Raji (cell line): ENCODE results near the gene PRDX3.

Source experiments
- POLR2A ChIP-seq: IDR thresholded peaks from 2 replicates; pipeline ENCODE4 v1.6.1; 2011; ENCODE audit warnings: low read depth, low read length, control low read depth; ENCODE audit not compliant: insufficient read depth

PRDX3 gene

DNA sequence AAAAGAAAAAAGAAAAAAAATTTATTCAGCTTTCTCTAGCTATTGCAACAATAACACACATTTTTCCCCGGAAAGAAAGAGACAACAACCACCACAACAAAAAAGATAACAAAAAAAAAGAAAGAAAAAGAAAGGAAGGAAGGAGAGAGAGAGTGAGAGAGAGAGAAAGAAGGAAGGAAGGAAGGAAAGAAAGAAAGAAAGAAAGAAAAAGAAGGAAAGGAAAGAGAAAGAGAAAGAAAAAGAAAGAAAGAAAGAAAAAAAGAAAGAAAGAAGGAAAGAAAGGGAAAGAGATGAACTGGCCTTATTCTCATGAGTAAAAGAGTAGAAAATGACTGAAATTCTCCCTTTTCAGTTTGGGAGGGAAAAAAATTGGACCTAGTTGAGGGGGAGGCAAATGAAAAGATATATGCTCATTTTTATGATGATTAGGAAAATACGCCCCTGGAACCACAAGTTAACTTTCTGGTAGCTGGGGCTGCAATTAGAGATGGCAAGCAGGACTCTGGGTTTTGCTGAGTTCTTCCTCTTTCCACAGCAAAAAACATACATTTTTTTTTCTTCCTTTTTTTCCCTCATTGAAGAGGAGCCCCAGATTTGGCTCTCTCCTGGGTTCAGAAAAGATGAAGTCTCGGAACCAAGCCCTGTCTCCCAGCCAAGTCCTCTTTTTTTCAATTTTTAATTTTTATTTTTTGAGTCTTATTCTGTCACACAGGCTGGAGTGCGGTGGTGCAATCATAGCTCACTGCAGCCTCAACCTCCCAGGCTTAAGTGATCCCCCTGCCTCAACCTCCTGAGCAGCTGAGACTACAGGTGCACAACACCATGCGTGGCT, 12.6 kb upstream of the PRDX3 start:
- no peak for TF ChIP-seq POLR2A

DNA sequence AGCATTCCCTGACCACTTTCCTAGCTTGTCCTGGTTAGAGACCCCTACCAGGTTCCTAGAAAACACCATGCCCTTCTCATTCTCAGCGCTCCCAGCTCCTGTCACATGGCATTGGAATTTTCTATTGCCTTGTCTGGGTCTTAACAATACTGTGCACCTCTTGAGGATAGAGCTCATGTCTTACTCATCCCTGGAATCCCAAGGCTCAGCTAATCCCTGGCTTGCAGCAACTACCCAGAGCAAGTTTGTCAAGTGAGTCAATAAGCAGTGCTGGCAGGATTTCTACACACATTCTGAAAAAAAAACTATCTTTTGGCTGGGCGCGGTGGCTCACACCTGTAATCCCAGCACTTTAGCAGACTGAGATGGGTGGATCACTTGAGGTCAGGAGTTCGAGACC, 11.7 kb upstream of the PRDX3 start:
- no peak for TF ChIP-seq POLR2A

DNA sequence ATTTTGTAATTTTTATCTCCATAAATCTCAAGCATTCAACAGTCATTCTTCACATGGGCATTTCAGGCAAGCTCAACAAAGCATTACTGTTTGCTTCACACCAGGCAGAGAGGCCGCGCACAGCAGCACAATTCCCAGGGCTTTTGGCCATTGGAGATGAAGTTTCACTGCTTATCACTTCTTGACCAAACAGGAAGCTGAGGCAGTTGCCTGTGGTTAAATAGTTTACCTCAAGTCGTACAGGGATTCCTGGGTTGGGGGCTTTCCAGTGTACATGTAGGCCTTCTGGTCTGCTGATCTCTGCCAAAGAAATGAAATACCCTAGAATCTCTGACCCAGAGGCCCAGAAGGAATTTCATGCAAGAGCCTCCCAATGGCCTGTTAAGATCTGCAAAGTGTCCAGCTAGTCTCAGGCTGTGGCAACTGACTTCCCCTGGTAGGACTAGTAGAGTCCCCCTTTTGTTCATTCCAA, 11.2 kb upstream of the PRDX3 start:
- no peak for TF ChIP-seq POLR2A

DNA sequence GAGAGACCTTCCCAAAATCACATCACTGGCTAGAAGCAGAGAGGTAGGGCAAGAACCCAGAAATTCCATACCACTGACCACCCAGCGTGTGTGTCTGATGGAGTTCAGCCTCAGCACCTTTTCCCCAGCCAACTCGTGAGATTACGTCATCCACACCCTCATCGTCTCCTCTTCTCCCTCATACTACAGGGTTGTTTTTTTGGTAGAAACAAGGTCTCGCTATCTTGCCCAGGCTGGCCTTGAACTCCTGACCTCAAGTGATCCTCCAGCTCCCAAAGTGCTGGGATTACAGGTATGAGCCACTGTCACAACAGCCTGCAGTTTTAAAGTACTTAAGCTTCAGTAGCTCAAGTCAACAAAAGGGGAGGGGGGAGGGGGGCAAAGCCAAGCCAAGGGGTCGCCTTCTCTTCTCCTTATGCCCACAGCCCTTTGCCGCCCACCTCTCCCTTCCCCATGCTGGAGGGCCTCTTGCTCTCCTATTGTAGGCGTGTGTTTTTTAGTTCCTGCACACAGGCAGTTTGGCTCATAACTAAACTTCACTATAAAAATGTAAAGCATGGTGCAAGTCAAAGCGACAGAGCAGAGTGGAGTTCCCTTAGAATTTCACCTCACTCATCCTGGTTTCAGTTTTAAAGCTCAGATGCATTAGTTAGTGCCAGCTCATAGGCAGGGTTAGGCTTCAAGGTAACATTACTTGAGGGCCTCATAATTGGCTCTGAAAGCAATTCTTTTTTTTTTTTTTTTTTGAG, 5.2 kb upstream of the PRDX3 start:
- TF ChIP-seq POLR2A, result no peak

DNA sequence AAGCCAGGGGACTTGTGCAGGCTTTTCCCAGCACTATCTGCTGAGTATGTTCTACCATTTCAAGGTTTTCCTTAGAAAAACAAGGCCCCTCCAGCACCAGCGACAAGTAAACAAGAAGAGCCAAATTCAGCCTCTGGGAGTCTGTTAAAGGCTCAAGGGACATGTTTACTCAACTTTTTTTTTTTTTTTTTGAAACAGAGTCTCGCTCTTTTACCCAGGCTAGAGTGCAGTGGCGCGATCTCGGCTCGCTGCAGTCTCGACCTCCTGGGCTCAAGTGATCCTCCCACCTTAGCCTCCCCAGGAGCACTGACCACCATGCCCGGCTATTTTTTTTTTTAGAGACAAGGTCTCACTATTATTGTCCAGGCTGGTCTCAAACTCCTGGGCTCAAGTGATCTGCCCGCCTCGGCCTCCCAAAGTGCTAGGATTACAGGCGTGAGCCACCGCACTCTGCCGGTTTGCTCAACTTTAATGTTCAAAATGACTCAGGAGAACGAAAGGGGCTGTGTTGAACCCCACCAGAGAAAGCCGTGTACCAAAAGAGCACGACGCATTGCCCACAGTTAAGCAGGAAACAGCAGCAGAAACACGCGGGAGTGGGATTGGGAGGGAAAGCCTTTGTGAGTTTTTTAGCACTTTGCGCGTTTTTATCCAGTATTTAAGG, 772 bp downstream of the PRDX3 start:
- TF ChIP-seq POLR2A, result no peak

DNA sequence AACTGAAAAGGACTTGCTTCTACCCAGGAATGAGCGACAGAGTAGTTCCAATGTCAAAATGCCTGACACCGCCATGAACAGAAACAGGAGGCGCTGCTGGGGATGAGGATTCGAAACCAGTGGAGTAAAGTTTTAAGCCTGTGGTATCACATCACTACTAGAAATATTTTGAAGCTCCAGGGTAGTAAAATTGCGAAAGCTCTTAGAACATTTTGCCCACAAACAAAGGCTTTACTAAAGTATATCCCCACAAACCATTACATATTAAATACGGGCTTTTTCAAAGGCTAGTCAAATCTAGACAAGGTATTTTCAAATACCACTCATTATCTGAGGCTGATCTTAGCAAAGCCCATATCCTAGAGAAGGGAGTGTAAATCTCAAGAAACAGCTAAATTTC, 2.4 kb downstream of the PRDX3 start:
- no peak for TF ChIP-seq POLR2A

DNA sequence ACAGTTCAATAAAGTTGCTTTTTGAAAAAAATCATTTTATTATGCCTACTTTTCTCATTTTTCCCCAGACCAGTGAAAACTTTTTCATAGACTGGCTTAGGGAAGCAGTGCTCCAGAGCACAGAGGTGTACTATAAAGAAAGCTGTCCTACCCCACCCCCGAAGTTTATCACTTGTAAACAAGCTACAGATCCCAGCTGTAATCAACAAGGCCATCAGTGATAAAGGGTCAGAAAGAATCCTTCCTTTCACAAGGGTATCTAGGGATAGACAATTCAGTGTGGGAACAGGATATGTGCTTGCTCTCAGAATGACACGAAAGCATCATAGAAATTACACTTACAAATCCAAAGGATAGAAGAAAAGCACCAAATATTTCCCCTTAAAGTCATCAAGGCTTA, 4.5 kb downstream of the PRDX3 start:
- TF ChIP-seq POLR2A, result no peak

DNA sequence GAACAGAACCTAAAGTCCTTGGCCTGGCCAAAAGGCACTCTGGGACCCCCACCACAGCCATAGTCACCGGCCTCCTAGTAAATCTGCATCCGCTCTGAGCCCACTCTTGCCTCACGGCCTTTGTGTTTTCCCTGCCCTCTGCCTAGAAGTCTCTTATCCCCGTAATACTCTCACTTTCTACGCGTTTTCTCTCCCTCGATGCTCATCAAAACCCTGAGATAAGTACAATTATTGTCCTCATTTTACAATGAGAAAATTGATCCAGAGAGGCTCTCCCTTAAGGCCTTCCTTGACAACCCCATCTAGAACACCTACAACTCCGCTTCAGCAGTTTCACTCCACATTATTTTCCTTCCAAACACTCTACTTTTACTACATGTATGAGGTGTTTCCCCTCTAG, 11.6 kb downstream of the PRDX3 start:
- TF ChIP-seq POLR2A, result no peak

DNA sequence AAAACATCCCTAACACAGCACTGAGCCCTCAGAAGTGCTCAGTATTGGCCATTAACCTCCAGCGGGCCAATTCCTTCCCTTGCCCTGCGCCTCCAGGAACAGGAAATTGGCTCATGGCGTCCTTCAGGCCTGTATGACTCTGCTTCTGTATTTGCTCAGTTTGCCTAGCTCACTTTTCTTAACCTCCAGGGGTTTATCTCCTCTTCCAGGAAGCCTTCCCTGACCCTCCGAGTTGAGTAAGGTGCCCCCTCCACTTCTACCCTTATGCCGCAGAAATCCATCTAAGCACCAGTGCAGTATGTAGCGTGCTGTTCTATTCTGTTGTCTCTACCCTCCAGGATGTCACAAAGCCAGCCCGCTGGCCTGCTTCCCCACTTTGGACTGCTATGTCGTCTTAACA, 12.0 kb downstream of the PRDX3 start:
- TF ChIP-seq POLR2A, result no peak

DNA sequence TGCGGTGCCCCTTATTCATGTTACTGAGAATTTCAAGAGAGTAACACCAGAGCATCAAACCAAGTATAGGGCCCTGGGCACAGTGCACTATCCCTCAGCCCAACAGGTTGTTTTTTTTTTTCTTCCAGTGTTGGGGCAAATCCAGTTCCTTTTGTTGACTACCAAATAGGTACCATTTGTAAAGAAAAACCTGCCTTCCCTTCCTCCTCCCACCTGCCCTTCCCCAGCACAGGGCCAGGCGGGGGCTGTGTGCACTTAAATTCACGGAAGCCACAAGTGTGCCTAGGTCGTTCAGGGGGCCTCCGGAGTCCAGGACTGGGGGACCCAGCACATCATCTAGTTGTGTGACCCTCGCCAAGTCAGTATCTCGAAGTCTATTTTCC, 12.5 kb downstream of the PRDX3 start:
- TF ChIP-seq POLR2A, result no peak

DNA sequence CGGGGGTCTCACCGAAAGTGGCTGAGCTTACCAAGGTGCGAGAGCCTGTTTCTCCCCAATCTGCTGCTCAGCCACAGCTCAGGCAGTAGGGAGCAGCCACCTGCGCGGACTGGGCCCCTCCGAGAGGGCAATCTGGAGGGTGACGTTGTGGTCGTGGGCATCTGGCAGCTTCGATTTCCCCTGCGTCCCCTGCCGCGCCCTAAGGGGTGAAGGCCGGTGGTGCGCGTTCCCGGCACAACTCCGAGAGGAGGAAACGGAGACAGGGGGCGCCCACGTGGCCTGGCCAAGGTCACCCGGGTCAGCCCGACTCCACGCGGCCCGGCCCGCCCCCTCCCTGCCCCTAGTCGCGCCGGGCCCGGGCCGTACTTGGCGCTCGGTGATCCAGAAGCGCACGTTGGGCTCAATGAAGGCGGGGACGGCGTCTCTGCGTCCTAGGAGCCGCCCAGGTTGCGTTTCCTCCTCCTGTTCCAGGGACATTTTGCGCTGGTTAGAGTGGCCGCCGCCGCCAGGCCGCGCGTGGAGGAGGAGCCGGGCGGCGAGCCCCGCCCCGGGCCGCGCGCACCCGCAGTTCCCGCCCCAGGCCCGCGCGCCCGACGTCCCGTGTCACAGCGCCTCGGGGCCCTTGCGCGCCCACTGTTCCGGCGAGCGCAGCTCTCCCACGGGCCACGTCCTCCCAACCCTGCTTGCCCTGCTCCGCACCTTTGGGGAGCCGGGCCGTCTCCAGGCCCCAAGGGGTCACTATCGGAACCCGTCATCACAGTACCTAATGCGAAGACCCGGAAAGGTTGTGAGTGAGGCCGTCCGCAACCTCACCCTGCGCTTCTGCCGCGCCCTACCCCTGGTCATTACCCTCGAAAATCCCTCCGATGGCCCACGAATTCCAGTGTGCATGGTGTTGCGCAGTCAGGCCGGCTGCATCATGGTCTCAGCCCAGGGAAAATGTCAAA, 13.2 kb downstream of the PRDX3 start, which contains the start of gene SFXN4:
SFXN4 (minus strand) TSS at position 544 of the 947 bp plus-strand sequence; CDS start at position 477, 67 bp downstream.
- TF ChIP-seq POLR2A, result peak; percentile 73

DNA sequence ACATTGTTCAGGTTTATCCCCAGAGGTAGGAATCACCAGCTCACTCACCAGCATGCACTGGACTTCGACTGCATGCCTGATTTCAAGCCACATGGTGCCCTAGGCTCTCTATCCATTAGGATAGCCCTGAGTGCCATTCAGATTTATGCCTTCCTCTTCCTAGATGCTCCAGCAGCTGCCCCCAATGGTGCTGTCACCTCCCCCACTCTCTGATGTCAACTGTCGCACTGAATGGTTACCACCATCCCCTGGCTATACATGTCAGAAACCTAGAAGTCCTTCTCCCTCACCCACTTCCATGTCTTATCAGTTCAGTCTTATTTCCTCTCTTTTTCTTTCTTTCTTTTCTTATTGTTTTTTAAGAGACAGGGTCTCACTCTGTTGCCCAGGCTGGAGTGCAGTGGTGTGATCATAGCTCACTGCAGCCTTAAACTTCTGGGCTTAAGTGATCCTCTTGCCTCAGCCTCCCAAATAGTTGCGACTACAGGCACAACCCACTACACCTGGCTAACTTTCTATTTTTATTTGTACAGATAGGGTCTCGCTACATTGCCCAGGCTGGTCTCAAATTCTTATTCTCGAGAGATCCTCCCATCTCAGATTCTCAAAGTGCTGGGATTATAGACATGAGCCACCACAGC, 16.0 kb downstream of the PRDX3 start:
- no peak for TF ChIP-seq POLR2A

DNA sequence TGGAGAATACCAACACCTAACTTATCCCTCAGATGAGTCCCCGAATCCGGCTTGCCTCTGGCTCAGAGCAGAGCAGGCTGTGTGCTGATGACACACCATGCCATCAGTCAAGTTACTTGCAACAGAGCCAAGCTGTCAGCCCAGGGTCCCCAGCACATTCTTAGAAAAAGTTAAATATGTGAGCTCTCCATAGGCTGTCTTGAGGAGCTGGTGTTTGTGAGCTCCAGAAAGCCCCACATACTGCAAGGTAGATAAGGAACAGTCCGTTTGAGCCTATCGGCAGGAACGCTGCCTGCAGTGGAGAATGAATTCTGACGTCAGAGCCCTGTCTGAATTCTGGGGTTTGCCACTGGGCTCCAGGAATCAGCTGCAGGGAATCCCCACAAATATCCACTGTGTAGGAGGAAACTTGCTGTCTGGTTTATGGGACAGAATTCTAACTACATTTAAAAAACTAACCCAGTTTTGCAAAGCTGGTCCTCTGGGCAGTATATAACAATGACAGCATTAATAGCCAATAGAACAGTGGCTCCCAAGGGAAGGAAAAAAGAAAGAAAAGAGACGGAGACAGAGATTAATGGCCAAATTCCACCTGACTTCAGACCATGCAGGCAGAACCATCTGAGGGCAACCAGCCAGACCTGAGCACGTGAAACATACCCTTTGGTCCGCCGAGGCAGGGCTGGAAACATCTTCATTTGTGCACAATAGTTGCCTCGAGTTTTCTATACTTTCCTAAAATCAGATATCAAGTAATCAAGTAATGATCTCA, 16.7 kb downstream of the PRDX3 start:
- TF ChIP-seq POLR2A, result no peak

DNA sequence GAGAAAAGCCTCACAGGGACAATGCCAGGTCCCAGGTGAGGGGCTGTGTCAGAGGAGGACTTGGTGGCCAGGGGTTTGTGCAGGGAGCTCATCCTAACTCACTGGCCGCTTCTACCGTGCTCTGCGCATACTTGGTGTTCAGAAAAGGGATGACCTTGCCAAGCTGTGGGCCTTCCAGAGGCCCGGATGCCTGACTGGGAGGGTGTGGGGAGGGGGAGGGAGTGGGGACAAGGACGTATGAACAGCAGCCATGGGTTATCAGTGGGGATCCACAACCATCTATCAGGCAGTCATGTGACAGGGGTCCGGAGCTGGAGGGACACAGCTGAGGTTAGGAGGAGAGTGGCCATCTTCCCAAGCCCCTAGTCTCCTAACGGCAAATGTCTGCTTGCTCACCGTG, 19.3 kb downstream of the PRDX3 start:
- TF ChIP-seq POLR2A, result no peak

DNA sequence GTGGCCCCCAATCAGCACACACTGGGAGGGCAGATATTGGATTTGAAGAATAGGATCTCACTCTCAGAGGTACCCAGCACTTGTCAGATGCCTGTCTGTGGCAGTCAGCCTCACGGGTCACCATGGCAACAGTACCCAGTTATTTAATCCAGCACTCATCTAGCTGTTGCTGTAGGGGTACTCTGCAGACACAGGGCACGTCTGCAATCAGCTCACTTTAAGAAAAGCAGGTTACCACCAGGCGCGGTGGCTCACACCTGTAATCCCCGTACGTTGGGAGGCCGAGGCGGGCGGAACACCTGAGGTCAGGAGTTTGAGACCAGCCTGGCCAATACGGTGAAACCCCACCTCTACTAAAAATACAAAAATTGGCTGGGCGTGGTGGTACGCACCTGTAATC, 25.0 kb downstream of the PRDX3 start:
- TF ChIP-seq POLR2A, result no peak
